C4-2B (cell line): ENCODE measurements around the gene DNAJB4.
"Not testable (repeated sequence)": the region's sequence is repeated elsewhere in the genome, so short reads cannot be mapped to it uniquely, and the experiment has no call there.

Experiments
- H3K27ac ChIP-seq: fragments of 450-650 bp; 2 replicates; pipeline ENCODE4 v1.5.1; 2017
- CTCF ChIP-seq: fragments of 450-650 bp; conservative IDR thresholded peaks from 2 replicates; pipeline ENCODE4 v1.5.1; 2017; ENCODE audit warnings: mild to moderate bottlenecking
- ZFX ChIP-seq: fragments of 450-650 bp; IDR thresholded peaks from 2 replicates; pipeline ENCODE4 v1.6.1; 2017

Gene DNAJB4

GRCh38 chr1:77978969-77979876 lies 25.5 kb upstream of the DNAJB4 start, which contains the start of gene FUBP1:
FUBP1 (minus strand) TSS chr1:77979072; CDS start chr1:77979004, 68 bp downstream.
- H3K27ac ChIP-seq = peak within 1 kb of the TSS; percentile 98
- TF ChIP-seq ZFX = no peak
- peak; percentile 89 for TF ChIP-seq CTCF

- not testable (repeated sequence) for H3K27ac ChIP-seq
Measured at GRCh38 chr1:77983352-77983996, 21.3 kb upstream of the DNAJB4 start.

GRCh38 chr1:77983997-77984355 lies 20.8 kb upstream of the DNAJB4 start:
- H3K27ac ChIP-seq = no peak overlapping the region
- TF ChIP-seq CTCF = no peak
- no peak for TF ChIP-seq ZFX

- TF ChIP-seq CTCF (no peak), ZFX (no peak)
- H3K27ac ChIP-seq = no peak overlapping the region
Measured at GRCh38 chr1:77984629-77985028, 20.1 kb upstream of the DNAJB4 start.

DNA sequence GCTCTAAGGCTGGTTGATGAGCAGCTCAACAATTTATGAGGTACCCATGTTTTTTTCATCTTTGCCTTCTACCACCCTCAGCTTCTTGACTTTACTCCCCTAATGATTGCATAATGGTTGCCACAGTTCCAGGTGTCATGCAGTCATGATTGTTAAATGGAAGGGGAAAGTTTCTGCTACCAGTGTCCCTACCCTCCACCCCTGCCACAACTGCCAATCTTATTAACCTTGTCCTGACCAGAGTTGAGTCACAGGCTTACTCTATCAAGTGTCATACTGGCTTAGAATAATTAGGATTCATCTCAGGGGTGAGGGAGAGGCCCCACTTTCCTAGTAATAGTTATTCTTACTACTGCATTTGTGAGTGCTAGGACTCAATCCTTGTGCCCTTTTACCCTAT lies 17.9 kb upstream of the DNAJB4 start:
- H3K27ac ChIP-seq = no peak overlapping the region
- TF ChIP-seq CTCF = no peak
- no peak for TF ChIP-seq ZFX

GRCh38 chr1:77987919-77988318 lies 16.8 kb upstream of the DNAJB4 start:
- TF ChIP-seq ZFX = no peak
- TF ChIP-seq CTCF = no peak
- no peak overlapping the region for H3K27ac ChIP-seq

DNA sequence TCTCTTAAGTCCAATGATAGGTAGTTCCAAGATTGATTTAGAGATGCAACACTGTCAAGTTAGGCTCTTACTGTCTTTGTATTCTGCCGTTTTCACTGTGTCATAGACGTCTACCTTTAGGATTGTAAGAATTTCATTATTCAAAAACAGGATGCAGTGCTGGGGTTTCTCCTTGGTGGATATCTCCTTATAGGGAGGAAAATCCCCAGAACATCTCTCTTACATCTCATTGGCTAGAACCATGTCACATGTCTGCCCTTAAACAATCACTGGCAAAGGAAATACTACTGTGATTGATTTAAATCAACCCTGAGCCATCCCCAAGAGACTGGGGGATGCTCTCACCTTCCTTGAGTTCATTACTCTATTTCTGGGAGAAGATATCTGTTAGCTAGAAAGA lies 15.0 kb upstream of the DNAJB4 start:
- no peak overlapping the region for H3K27ac ChIP-seq
- no peak for TF ChIP-seq ZFX
- no peak for TF ChIP-seq CTCF
